ENCODE data around the gene TMC3.

The TMC3 gene

GRCh38 chr15:81303244-81304225 is 70.5 kb downstream of the TMC3 start:
- Histone ChIP-seq H3K4me1 (ENCODE audit: control insufficient read depth, insufficient read depth, low read length) (peaks cover 14% of the 10 kb centered on the region), H3K27me3 (replicated peaks; ENCODE audit: control insufficient read depth, insufficient read depth, low read length) (no peaks in the 10 kb centered on the region), H3K36me3 (ENCODE audit: control insufficient read depth, insufficient read depth, low read length, severe bottlenecking) (peaks cover 49% of the 10 kb centered on the region), H3K9me3 (ENCODE audit: control insufficient read depth, low read length) (no peaks in the 10 kb centered on the region), H3K4me3 (ENCODE audit: low read length) (no peak overlapping the region), H3K9ac (ENCODE audit: low read length) (no peak overlapping the region)
- DNase-seq (ENCODE audit: low read depth) = no peak

- no peak overlapping the region for H3K9ac ChIP-seq (ENCODE audit: low read length)
- H3K27me3 ChIP-seq (replicated peaks; ENCODE audit: control insufficient read depth, insufficient read depth, low read length) = no peaks in the 10 kb centered on the region
- DNase-seq (ENCODE audit: low read depth) = no peak
- H3K9me3 ChIP-seq (ENCODE audit: control insufficient read depth, low read length) = no peaks in the 10 kb centered on the region
- H3K36me3 ChIP-seq (ENCODE audit: control insufficient read depth, insufficient read depth, low read length, severe bottlenecking) = peaks cover 54% of the 10 kb centered on the region
- H3K4me1 ChIP-seq (ENCODE audit: control insufficient read depth, insufficient read depth, low read length) = peaks cover 6% of the 10 kb centered on the region
- H3K4me3 ChIP-seq (ENCODE audit: low read length) = no peak overlapping the region
These were observed 71.3 kb downstream of the TMC3 start for GRCh38 chr15:81302701-81303109.

- Histone ChIP-seq H3K27me3 (replicated peaks; ENCODE audit: control insufficient read depth, insufficient read depth, low read length) (no peaks in the 10 kb centered on the region), H3K4me3 (ENCODE audit: low read length) (no peak overlapping the region), H3K9ac (ENCODE audit: low read length) (no peak overlapping the region), H3K4me1 (ENCODE audit: control insufficient read depth, insufficient read depth, low read length) (peaks cover 7% of the 10 kb centered on the region), H3K36me3 (ENCODE audit: control insufficient read depth, insufficient read depth, low read length, severe bottlenecking) (peaks cover 60% of the 10 kb centered on the region), H3K9me3 (ENCODE audit: control insufficient read depth, low read length) (no peaks in the 10 kb centered on the region)
- DNase-seq (ENCODE audit: low read depth) = no peak
These were observed 72.1 kb downstream of the TMC3 start for GRCh38 chr15:81301815-81302399.

- no peak overlapping the region for H3K4me3 ChIP-seq (ENCODE audit: low read length)
- H3K36me3 ChIP-seq (ENCODE audit: control insufficient read depth, insufficient read depth, low read length, severe bottlenecking) = peaks cover 59% of the 10 kb centered on the region
- no peak overlapping the region for H3K9ac ChIP-seq (ENCODE audit: low read length)
- no peaks in the 10 kb centered on the region for H3K27me3 ChIP-seq (replicated peaks; ENCODE audit: control insufficient read depth, insufficient read depth, low read length)
- no peak for DNase-seq (ENCODE audit: low read depth)
- peaks cover 7% of the 10 kb centered on the region for H3K4me1 ChIP-seq (ENCODE audit: control insufficient read depth, insufficient read depth, low read length)
- no peaks in the 10 kb centered on the region for H3K9me3 ChIP-seq (ENCODE audit: control insufficient read depth, low read length)
These were observed 72.6 kb downstream of the TMC3 start for GRCh38 chr15:81301385-81301784.

GRCh38 chr15:81299630-81300273 is 74.3 kb downstream of the TMC3 start:
- Histone ChIP-seq H3K9ac (ENCODE audit: low read length) (no peak overlapping the region), H3K9me3 (ENCODE audit: control insufficient read depth, low read length) (no peaks in the 10 kb centered on the region), H3K4me1 (ENCODE audit: control insufficient read depth, insufficient read depth, low read length) (peaks cover 13% of the 10 kb centered on the region), H3K36me3 (ENCODE audit: control insufficient read depth, insufficient read depth, low read length, severe bottlenecking) (peaks cover 52% of the 10 kb centered on the region), H3K4me3 (ENCODE audit: low read length) (no peak overlapping the region), H3K27me3 (replicated peaks; ENCODE audit: control insufficient read depth, insufficient read depth, low read length) (no peaks in the 10 kb centered on the region)
- no peak for DNase-seq (ENCODE audit: low read depth)

- Histone ChIP-seq H3K4me1 (ENCODE audit: control insufficient read depth, insufficient read depth, low read length) (peaks cover 13% of the 10 kb centered on the region), H3K27me3 (replicated peaks; ENCODE audit: control insufficient read depth, insufficient read depth, low read length) (no peaks in the 10 kb centered on the region), H3K4me3 (ENCODE audit: low read length) (no peak overlapping the region), H3K9me3 (ENCODE audit: control insufficient read depth, low read length) (no peaks in the 10 kb centered on the region), H3K36me3 (ENCODE audit: control insufficient read depth, insufficient read depth, low read length, severe bottlenecking) (peaks cover 52% of the 10 kb centered on the region), H3K9ac (ENCODE audit: low read length) (no peak overlapping the region)
- no peak for DNase-seq (ENCODE audit: low read depth)
These were observed 74.9 kb downstream of the TMC3 start for GRCh38 chr15:81299156-81299555.

GRCh38 chr15:81298611-81299010 is 75.4 kb downstream of the TMC3 start:
- Histone ChIP-seq H3K4me3 (ENCODE audit: low read length) (no peak overlapping the region), H3K27me3 (replicated peaks; ENCODE audit: control insufficient read depth, insufficient read depth, low read length) (no peaks in the 10 kb centered on the region), H3K36me3 (ENCODE audit: control insufficient read depth, insufficient read depth, low read length, severe bottlenecking) (peaks cover 51% of the 10 kb centered on the region), H3K9ac (ENCODE audit: low read length) (no peak overlapping the region), H3K4me1 (ENCODE audit: control insufficient read depth, insufficient read depth, low read length) (peaks cover 11% of the 10 kb centered on the region), H3K9me3 (ENCODE audit: control insufficient read depth, low read length) (no peaks in the 10 kb centered on the region)
- DNase-seq (ENCODE audit: low read depth) = no peak

- Histone ChIP-seq H3K27me3 (replicated peaks; ENCODE audit: control insufficient read depth, insufficient read depth, low read length) (no peaks in the 10 kb centered on the region), H3K9me3 (ENCODE audit: control insufficient read depth, low read length) (no peaks in the 10 kb centered on the region), H3K36me3 (ENCODE audit: control insufficient read depth, insufficient read depth, low read length, severe bottlenecking) (peaks cover 49% of the 10 kb centered on the region), H3K4me1 (ENCODE audit: control insufficient read depth, insufficient read depth, low read length) (peaks cover 11% of the 10 kb centered on the region), H3K9ac (ENCODE audit: low read length) (no peak overlapping the region), H3K4me3 (ENCODE audit: low read length) (no peak overlapping the region)
- no peak for DNase-seq (ENCODE audit: low read depth)
These were observed 76.1 kb downstream of the TMC3 start for GRCh38 chr15:81297603-81298575.

- H3K36me3 ChIP-seq (ENCODE audit: control insufficient read depth, insufficient read depth, low read length, severe bottlenecking) = peaks cover 49% of the 10 kb centered on the region
These were observed 76.9 kb downstream of the TMC3 start for GRCh38 chr15:81297147-81297572.

GRCh38 chr15:81296673-81297072 is 77.3 kb downstream of the TMC3 start:
- Histone ChIP-seq H3K27me3 (replicated peaks; ENCODE audit: control insufficient read depth, insufficient read depth, low read length) (no peaks in the 10 kb centered on the region), H3K36me3 (ENCODE audit: control insufficient read depth, insufficient read depth, low read length, severe bottlenecking) (peaks cover 49% of the 10 kb centered on the region), H3K9ac (ENCODE audit: low read length) (no peak overlapping the region), H3K9me3 (ENCODE audit: control insufficient read depth, low read length) (no peaks in the 10 kb centered on the region), H3K4me1 (ENCODE audit: control insufficient read depth, insufficient read depth, low read length) (peaks cover 11% of the 10 kb centered on the region), H3K4me3 (ENCODE audit: low read length) (no peak overlapping the region)
- no peak for DNase-seq (ENCODE audit: low read depth)

More at GRCh38 chr15:81297147-81297572, 76.9 kb downstream of the TMC3 start:
- Histone ChIP-seq H3K27me3 (replicated peaks; ENCODE audit: control insufficient read depth, insufficient read depth, low read length) (no peaks in the 10 kb centered on the region), H3K4me1 (ENCODE audit: control insufficient read depth, insufficient read depth, low read length) (peaks cover 11% of the 10 kb centered on the region), H3K4me3 (ENCODE audit: low read length) (no peak overlapping the region), H3K9ac (ENCODE audit: low read length) (no peak overlapping the region), H3K9me3 (ENCODE audit: control insufficient read depth, low read length) (no peaks in the 10 kb centered on the region)
- DNase-seq (ENCODE audit: low read depth) = peak; percentile 37
